HepG2 (cell line): ENCODE results near the gene RBM46. TPM values are rescaled to one million over a fixed set of nuclear protein-coding genes. Genes with fewer than 3 reads are reported as not detected.

Experiments used
- ATAC-seq: fragments of 200-7000 bp; cut with Tn5 transposase; 3 replicates; pipeline ENCODE4 v1.9.1; 2020; ENCODE audit warnings: mild to moderate bottlenecking, moderate library complexity
- BruUV-seq: library from RNA; stranded (reverse); fragments of 400-500 nt; replicated peaks from 2 replicates; lab custom pipeline; 2021; lab: Mats Ljungman, UMichigan
- CTCF ChIA-PET: fragments of 300-600 bp; formaldehyde crosslinking; extraction: SDS; loops from one replicate; lab custom pipeline; 2021; ENCODE audit warnings: low total read pairs, inconsistent platforms, low intra/inter-chr PET ratio; lab: Yijun Ruan, JAX
- POLR2A ChIA-PET: fragments of 350-600 bp; sonication (Branson Sonifier 250); formaldehyde crosslinking; loops from one replicate; lab custom pipeline; 2020; ENCODE audit warnings: antibody characterized with exemption, inconsistent platforms; lab: Yijun Ruan, JAX
- DNase-seq: peaks from one replicate; pipeline ENCODE4 v3.0.0-alpha.2; 2015; ENCODE audit warnings: low spot score
- FAIRE-seq: peaks from 3 replicates; lab custom pipeline; 2011; peaks lifted over from hg19 to GRCh38; lab: Jason Lieb, UNC
- H2AFZ ChIP-seq: one replicate; pipeline ENCODE4 v1.6.1; 2011; ENCODE audit warnings: low read length, inconsistent platforms
- H3K27ac ChIP-seq: fragments of 300-600 bp; 3 replicates; pipeline ENCODE4 v1.8.0; 2011; ENCODE audit warnings: mixed run types, mild to moderate bottlenecking, mixed read lengths, low read length, inconsistent platforms; ENCODE audit not compliant: insufficient read depth; ENCODE audit errors: extremely low read length
- H3K27me3 ChIP-seq, 2 experiments: fragments of 200-600 bp in 1 of 2; 2 replicates in 1 of 2; 3 replicates in 1 of 2; pipeline versions ENCODE4 v1.6.0 to v1.8.0; 2011; ENCODE audit warnings: low read length in 2 of 2, mild to moderate bottlenecking in 2 of 2, moderate library complexity in 2 of 2, inconsistent platforms in 1 of 2; ENCODE audit not compliant: insufficient read depth in 2 of 2, control insufficient read depth in 1 of 2
- H3K36me3 ChIP-seq, 2 experiments: fragments of 200-600 bp in 1 of 2; replicated peaks in 1 of 2; 2 replicates in 1 of 2; 3 replicates in 1 of 2; pipeline versions ENCODE4 v1.5.1 to v1.8.0; 2011; ENCODE audit warnings: low read length in 2 of 2, inconsistent platforms in 1 of 2; ENCODE audit not compliant: insufficient read depth in 2 of 2, control insufficient read depth in 1 of 2
- H3K4me1 ChIP-seq: 2 replicates; pipeline ENCODE4 v1.5.1; 2012; ENCODE audit warnings: low read length, inconsistent platforms; ENCODE audit not compliant: insufficient read depth
- H3K4me2 ChIP-seq: 2 replicates; pipeline ENCODE4 v1.6.0; 2011; ENCODE audit warnings: low read depth, low read length, inconsistent platforms
- H3K4me3 ChIP-seq, 3 experiments: fragments of 200-600 bp in 1 of 3; sonication (generic), shearing (Covaris generic) in 1 of 3; replicated peaks in 1 of 3; 2 replicates each; pipeline ENCODE4 v1.5.1; 2011 to 2016; ENCODE audit warnings: low read length in 3 of 3, inconsistent platforms in 2 of 3, low read depth in 2 of 3, mild to moderate bottlenecking in 2 of 3, control low read depth in 1 of 3, mixed read lengths in 1 of 3; ENCODE audit not compliant: insufficient read depth in 1 of 3
- H3K79me2 ChIP-seq: one replicate; pipeline ENCODE4 v1.6.1; 2011; ENCODE audit warnings: low read length, inconsistent platforms; ENCODE audit not compliant: insufficient read depth
- H3K9ac ChIP-seq: 2 replicates; pipeline ENCODE4 v1.6.0; 2011; ENCODE audit warnings: mild to moderate bottlenecking, low read depth, low read length, inconsistent platforms; ENCODE audit not compliant: insufficient read depth
- H3K9me3 ChIP-seq: 2 replicates; pipeline ENCODE4 v1.5.1; 2012; ENCODE audit warnings: mild to moderate bottlenecking, low read length
- H4K20me1 ChIP-seq: 2 replicates; pipeline ENCODE4 v1.6.0; 2011; ENCODE audit warnings: inconsistent platforms, mild to moderate bottlenecking, low read length, moderate library complexity; ENCODE audit not compliant: insufficient read depth
- ARNT2 ChIP-seq: sonication (generic); formaldehyde crosslinking; IDR thresholded peaks from 2 replicates; pipeline ENCODE4 v1.8.0; 2022; ENCODE audit warnings: mild to moderate bottlenecking, low read depth, missing genetic modification reagents, moderate library complexity
- EEA1 ChIP-seq: sonication (generic); formaldehyde crosslinking; IDR thresholded peaks from 2 replicates; pipeline ENCODE4 v1.5.1; 2020; ENCODE audit warnings: mild to moderate bottlenecking, missing genetic modification reagents, borderline replicate concordance
- GATA4 ChIP-seq: sonication (generic); IDR thresholded peaks from 2 replicates; pipeline ENCODE4 v1.6.1; 2016; ENCODE audit warnings: antibody characterized with exemption, low read depth, borderline replicate concordance
- HOMEZ ChIP-seq: IDR thresholded peaks from 2 replicates; pipeline ENCODE4 v1.6.1; 2016; ENCODE audit warnings: low read depth
- HOXA3 ChIP-seq: sonication (generic); formaldehyde crosslinking; IDR thresholded peaks from 2 replicates; pipeline ENCODE4 v1.5.0; 2020; ENCODE audit warnings: missing genetic modification reagents
- KLF6 ChIP-seq: IDR thresholded peaks from 2 replicates; pipeline ENCODE4 v1.8.0; 2016; ENCODE audit warnings: missing biosample characterization, missing genetic modification reagents
- NCOA2 ChIP-seq: sonication (generic); formaldehyde crosslinking; IDR thresholded peaks from 2 replicates; pipeline ENCODE4 v1.8.0; 2022; ENCODE audit warnings: inconsistent platforms
- NFIC ChIP-seq: IDR thresholded peaks from 2 replicates; pipeline ENCODE4 v1.6.1; 2012; ENCODE audit warnings: mild to moderate bottlenecking, low read length, inconsistent platforms
- RCOR2 ChIP-seq: IDR thresholded peaks from 2 replicates; pipeline ENCODE4 v1.6.1; 2016; ENCODE audit warnings: missing biosample characterization, missing genetic modification reagents
- SETDB1 ChIP-seq: sonication (generic); formaldehyde crosslinking; IDR thresholded peaks from 2 replicates; pipeline ENCODE4 v1.5.1; 2020; ENCODE audit warnings: missing genetic modification reagents, mild to moderate bottlenecking, borderline replicate concordance
- SOX6 ChIP-seq, 2 experiments: fragments of 450-650 bp in 1 of 2; sonication (generic) in 1 of 2; formaldehyde crosslinking in 1 of 2; IDR thresholded peaks; 2 replicates each; pipeline versions ENCODE4 v1.4.0 to v1.6.1; 2017 to 2020; ENCODE audit warnings: antibody characterized with exemption in 1 of 2, mild to moderate bottlenecking in 1 of 2, missing genetic modification reagents in 1 of 2
- SP140L ChIP-seq: sonication (generic); formaldehyde crosslinking; IDR thresholded peaks from 2 replicates; pipeline ENCODE4 v1.4.0; 2020; ENCODE audit warnings: missing genetic modification reagents, borderline replicate concordance
- SPEN ChIP-seq: sonication (generic); formaldehyde crosslinking; IDR thresholded peaks from 2 replicates; pipeline ENCODE4 v1.5.1; 2020; ENCODE audit warnings: low read depth, mild to moderate bottlenecking, missing genetic modification reagents
- STAT5B ChIP-seq: sonication (generic); formaldehyde crosslinking; IDR thresholded peaks from 2 replicates; pipeline ENCODE4 v1.4.0; 2020; ENCODE audit warnings: missing genetic modification reagents
- ZNF331 ChIP-seq: sonication (generic); formaldehyde crosslinking; IDR thresholded peaks from 2 replicates; pipeline ENCODE4 v1.4.0; 2020; ENCODE audit warnings: missing genetic modification reagents
- ZNF335 ChIP-seq: sonication (generic); formaldehyde crosslinking; IDR thresholded peaks from 2 replicates; pipeline ENCODE4 v1.4.0; 2020; ENCODE audit warnings: missing genetic modification reagents
- ZNF704 ChIP-seq: sonication (generic); formaldehyde crosslinking; IDR thresholded peaks from 2 replicates; pipeline ENCODE4 v1.8.1; 2023; ENCODE audit warnings: mild to moderate bottlenecking, inconsistent platforms, moderate library complexity, missing genetic modification reagents, borderline replicate concordance
- ZNF724P ChIP-seq: sonication (generic); formaldehyde crosslinking; IDR thresholded peaks from 2 replicates; pipeline ENCODE4 v1.8.0; 2022; ENCODE audit warnings: missing genetic modification reagents, borderline replicate concordance
- ZNF891 ChIP-seq: sonication (generic); formaldehyde crosslinking; IDR thresholded peaks from 2 replicates; pipeline ENCODE4 v1.5.0; 2020; ENCODE audit warnings: mild to moderate bottlenecking, missing genetic modification reagents
- in situ Hi-C: cut with HindIII; loops from 2 replicates; pipeline ENCODE4 v1.10.0; 2017; ENCODE audit warnings: low pct_unique_long_range_greater_than_20kb; ENCODE audit not compliant: extremely low pct_ligation_motif_present
- intact Hi-C: fragments of 100-400 bp; cut with micrococcal nuclease; formaldehyde crosslinking; loops from one replicate; pipeline ENCODE4 v1.10.0; 2022; ENCODE audit not compliant: unreplicated experiment
- polyA plus RNA-seq, 8 experiments: library from polyadenylated mRNA; depleted of rRNA in 3 of 8; stranded (reverse) in 7 of 8; unstranded in 1 of 8; fragments of >200 nt; fragmentation: Illumina TruSeq in 4 of 8; extraction: Trizol in 4 of 8; gene quantifications; 2 replicates each; pipeline versions ENCODE4 v1.2.1 to v1.2.3, GENCODE V29; 2011 to 2016; ENCODE audit warnings: low read depth in 4 of 8, missing spikeins in 1 of 8, mixed read lengths in 1 of 8; ENCODE audit not compliant: insufficient read depth in 1 of 8
- total RNA-seq, 5 experiments: library from RNA; depleted of rRNA; stranded (reverse); fragments of >200 nt; fragmentation: Illumina TruSeq; extraction: Trizol; gene quantifications; 2 replicates each; pipeline ENCODE4 v1.2.3, GENCODE V29; 2016; ENCODE audit warnings: low read depth in 1 of 5
- TF ChIP-seq, protein P1 (sequence below): sonication (generic); formaldehyde crosslinking; IDR thresholded peaks from 2 replicates; pipeline ENCODE4 v1.4.0; 2020; ENCODE audit warnings: missing genetic modification reagents

Gene RBM46
- total and polyA plus RNA-seq, 2 of the 13 experiments (the other 11 are each of a cell fraction or from before 2014, with no cell fraction given) = not detected

DNA sequence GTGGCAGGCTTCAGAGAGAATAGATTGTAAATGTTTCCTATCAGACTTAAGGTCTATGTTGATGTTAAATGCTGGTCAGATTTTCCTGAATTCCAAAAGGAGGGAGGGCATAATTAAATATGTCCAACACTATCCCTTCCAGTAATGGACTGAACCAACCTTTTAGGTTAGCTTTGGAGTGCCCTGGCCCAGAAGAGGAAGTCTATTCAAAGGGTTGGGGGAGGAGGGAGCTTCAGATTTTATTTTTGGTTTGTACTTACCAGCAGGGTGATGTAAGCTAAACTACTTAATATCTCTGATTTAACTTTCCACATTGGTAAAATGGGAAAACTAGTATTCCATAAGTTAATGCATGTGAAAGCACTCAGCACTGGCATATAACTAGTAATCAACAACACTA lies 91.1 kb downstream of the RBM46 start:
- Histone ChIP-seq H3K4me1 (no peaks in the 10 kb centered on the region), H3K27me3 (no peaks in the 10 kb centered on the region), H3K27ac (no peak overlapping the region), H3K4me2 (no peak overlapping the region)
- ATAC-seq = no peak
- FAIRE-seq = no peak
- POLR2A ChIA-PET = no interaction called here
- TF ChIP-seq SETDB1 (CRISPR knock-in tag) = no peak
- TF ChIP-seq HOMEZ = no peak
- no peak for TF ChIP-seq SP140L (CRISPR knock-in tag)
- TF ChIP-seq, protein P1, sequence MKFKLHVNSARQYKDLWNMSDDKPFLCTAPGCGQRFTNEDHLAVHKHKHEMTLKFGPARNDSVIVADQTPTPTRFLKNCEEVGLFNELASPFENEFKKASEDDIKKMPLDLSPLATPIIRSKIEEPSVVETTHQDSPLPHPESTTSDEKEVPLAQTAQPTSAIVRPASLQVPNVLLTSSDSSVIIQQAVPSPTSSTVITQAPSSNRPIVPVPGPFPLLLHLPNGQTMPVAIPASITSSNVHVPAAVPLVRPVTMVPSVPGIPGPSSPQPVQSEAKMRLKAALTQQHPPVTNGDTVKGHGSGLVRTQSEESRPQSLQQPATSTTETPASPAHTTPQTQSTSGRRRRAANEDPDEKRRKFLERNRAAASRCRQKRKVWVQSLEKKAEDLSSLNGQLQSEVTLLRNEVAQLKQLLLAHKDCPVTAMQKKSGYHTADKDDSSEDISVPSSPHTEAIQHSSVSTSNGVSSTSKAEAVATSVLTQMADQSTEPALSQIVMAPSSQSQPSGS (CRISPR knock-in tag) = no peak
- no peak for TF ChIP-seq EEA1 (CRISPR knock-in tag)
- no peak for TF ChIP-seq KLF6 (CRISPR knock-in tag)
- no peak for TF ChIP-seq ZNF331 (CRISPR knock-in tag)
- TF ChIP-seq RCOR2 = no peak
- no peak for TF ChIP-seq SOX6 (IDR thresholded peaks at IDR 0.05)
- TF ChIP-seq SOX6 (CRISPR knock-in tag; IDR thresholded peaks at IDR 0.05) = no peak
- TF ChIP-seq ZNF891 (CRISPR knock-in tag) = no peak
- TF ChIP-seq NFIC = no peak
- TF ChIP-seq ZNF724P (CRISPR knock-in tag) = no peak
- no peak for TF ChIP-seq GATA4
- TF ChIP-seq STAT5B = no peak
- TF ChIP-seq SPEN (CRISPR knock-in tag) = no peak
- no peak for TF ChIP-seq ZNF704 (CRISPR knock-in tag)
- TF ChIP-seq ARNT2 (CRISPR knock-in tag) = no peak
- no peak for TF ChIP-seq ZNF335 (CRISPR knock-in tag)
- no peak for TF ChIP-seq HOXA3 (CRISPR knock-in tag)
- no peak for TF ChIP-seq NCOA2 (CRISPR knock-in tag)
- TF ChIP-seq, all 625 proteins: peak for 0
- Histone ChIP-seq H4K20me1 (no peaks in the 10 kb centered on the region), H3K9ac (no peak overlapping the region), H2AFZ (no peak overlapping the region), H3K9me3 (peaks cover 17% of the 10 kb centered on the region; the same call in 1 of the 2 replicates), H3K4me3 (no peak overlapping the region), H3K36me3 (no peaks in the 10 kb centered on the region), H3K79me2 (no peaks in the 10 kb centered on the region)
- in situ Hi-C loops = no loop called here
- DNase-seq = no peak
- CTCF ChIA-PET = no interaction called here
- BruUV-seq = no TSS peak
- intact Hi-C loops = no loop called here
